KMS-11 (cell line): Measurements from ENCODE around the gene GULP1.

ENCODE experiments used
- H2AFZ ChIP-seq: fragments of 200-600 bp; sonication (generic); 2 replicates; pipeline ENCODE4 v1.6.1; 2016; ENCODE audit warnings: antibody characterized with exemption, mixed run types, low read depth
- H3K27ac ChIP-seq: fragments of 200-600 bp; sonication (generic); 2 replicates; pipeline ENCODE4 v1.6.1; 2016; ENCODE audit warnings: mild to moderate bottlenecking, mixed run types
- H3K27me3 ChIP-seq: fragments of 200-600 bp; sonication (generic); 2 replicates; pipeline ENCODE4 v1.6.1; 2017; ENCODE audit warnings: mild to moderate bottlenecking, low read depth, mixed run types, moderate library complexity; ENCODE audit not compliant: insufficient read depth
- H3K36me3 ChIP-seq: fragments of 200-600 bp; sonication (generic); 2 replicates; pipeline ENCODE4 v1.6.1; 2017; ENCODE audit warnings: mild to moderate bottlenecking, mixed run types; ENCODE audit not compliant: insufficient read depth
- H3K4me1 ChIP-seq: fragments of 200-600 bp; sonication (generic); 2 replicates; pipeline ENCODE4 v1.6.1; 2016; ENCODE audit warnings: mild to moderate bottlenecking, low read depth, mixed run types; ENCODE audit not compliant: poor library complexity, severe bottlenecking
- H3K4me2 ChIP-seq: fragments of 200-600 bp; sonication (generic); 2 replicates; pipeline ENCODE4 v1.7.0; 2016; ENCODE audit warnings: mild to moderate bottlenecking, mixed run types
- H3K4me3 ChIP-seq: fragments of 200-600 bp; sonication (generic); IDR thresholded peaks from 2 replicates; pipeline ENCODE4 v1.6.1; 2017; ENCODE audit warnings: low read depth, low read length, mixed read lengths; ENCODE audit not compliant: insufficient read depth
- H3K79me2 ChIP-seq: fragments of 200-600 bp; sonication (generic); 2 replicates; pipeline ENCODE4 v1.6.1; 2016; ENCODE audit warnings: low read depth, mixed run types; ENCODE audit not compliant: insufficient read depth
- H3K9ac ChIP-seq: fragments of 200-600 bp; sonication (generic); 2 replicates; pipeline ENCODE4 v1.6.1; 2016; ENCODE audit warnings: mild to moderate bottlenecking, mixed run types
- H4K20me1 ChIP-seq: fragments of 200-600 bp; sonication (generic); 2 replicates; pipeline ENCODE4 v1.6.1; 2016; ENCODE audit warnings: mild to moderate bottlenecking, mixed run types; ENCODE audit not compliant: insufficient read depth
- TF ChIP-seq, protein P1 (sequence below): fragments of 200-600 bp; sonication (generic); conservative IDR thresholded peaks from 2 replicates; pipeline ENCODE4 v1.6.1; 2017; ENCODE audit warnings: low read depth, mild to moderate bottlenecking, antibody characterized with exemption, low read length, moderate library complexity, mixed read lengths

The GULP1 gene

DNA sequence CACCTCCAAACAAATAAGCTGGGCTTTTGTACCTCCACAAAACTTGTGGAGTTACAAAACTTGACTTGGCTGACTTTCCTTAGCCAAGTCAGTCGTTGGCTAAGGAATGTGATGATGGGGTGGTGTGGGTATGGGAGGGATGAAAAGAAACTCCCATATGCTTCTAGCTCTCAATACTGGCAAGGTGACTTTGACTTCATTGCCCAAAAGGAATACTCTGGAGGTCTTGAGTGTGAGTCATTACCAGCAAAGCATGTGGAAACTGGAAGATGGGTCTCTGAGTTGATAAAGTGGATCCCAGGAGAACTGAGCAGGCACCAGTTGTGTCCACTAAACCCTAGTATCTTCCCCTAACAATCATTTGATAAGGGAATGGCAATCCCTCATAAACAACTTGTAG lies 226.7 kb downstream of the GULP1 start:
- H3K4me3 ChIP-seq, result no peak overlapping the region
- no peak overlapping the region for H3K4me2 ChIP-seq
- no peaks in the 10 kb centered on the region for H3K79me2 ChIP-seq
- TF ChIP-seq, protein P1, sequence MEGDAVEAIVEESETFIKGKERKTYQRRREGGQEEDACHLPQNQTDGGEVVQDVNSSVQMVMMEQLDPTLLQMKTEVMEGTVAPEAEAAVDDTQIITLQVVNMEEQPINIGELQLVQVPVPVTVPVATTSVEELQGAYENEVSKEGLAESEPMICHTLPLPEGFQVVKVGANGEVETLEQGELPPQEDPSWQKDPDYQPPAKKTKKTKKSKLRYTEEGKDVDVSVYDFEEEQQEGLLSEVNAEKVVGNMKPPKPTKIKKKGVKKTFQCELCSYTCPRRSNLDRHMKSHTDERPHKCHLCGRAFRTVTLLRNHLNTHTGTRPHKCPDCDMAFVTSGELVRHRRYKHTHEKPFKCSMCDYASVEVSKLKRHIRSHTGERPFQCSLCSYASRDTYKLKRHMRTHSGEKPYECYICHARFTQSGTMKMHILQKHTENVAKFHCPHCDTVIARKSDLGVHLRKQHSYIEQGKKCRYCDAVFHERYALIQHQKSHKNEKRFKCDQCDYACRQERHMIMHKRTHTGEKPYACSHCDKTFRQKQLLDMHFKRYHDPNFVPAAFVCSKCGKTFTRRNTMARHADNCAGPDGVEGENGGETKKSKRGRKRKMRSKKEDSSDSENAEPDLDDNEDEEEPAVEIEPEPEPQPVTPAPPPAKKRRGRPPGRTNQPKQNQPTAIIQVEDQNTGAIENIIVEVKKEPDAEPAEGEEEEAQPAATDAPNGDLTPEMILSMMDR, result no peak
- no peak overlapping the region for H3K27ac ChIP-seq
- no peak overlapping the region for H3K9ac ChIP-seq
- no peaks in the 10 kb centered on the region for H4K20me1 ChIP-seq
- no peaks in the 10 kb centered on the region for H3K36me3 ChIP-seq
- no peaks in the 10 kb centered on the region for H3K27me3 ChIP-seq
- H2AFZ ChIP-seq, result no peak overlapping the region
- no peaks in the 10 kb centered on the region for H3K4me1 ChIP-seq

DNA sequence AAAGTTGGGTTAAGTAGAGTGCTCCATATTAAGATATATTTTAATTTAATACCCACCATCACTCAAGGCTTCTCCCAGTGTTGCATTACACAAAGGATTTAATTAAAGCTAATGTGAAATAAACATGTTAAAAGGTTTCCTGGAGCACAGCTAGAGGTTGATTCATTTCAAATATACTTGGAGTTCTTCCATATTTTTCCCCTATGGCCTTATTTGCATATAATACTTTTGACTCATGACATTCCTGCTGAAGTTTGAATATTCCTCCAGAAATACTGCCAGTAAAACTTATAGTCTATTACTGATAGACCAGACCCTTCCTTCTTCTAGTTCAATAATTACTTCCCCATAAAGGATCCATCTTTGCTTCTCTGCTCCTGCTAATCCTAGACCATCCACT lies 227.5 kb downstream of the GULP1 start:
- Histone ChIP-seq H4K20me1 (no peaks in the 10 kb centered on the region), H3K4me1 (no peaks in the 10 kb centered on the region), H3K36me3 (no peaks in the 10 kb centered on the region), H3K9ac (no peak overlapping the region), H3K4me2 (no peak overlapping the region), H3K4me3 (no peak overlapping the region), H3K27ac (no peak overlapping the region), H3K27me3 (no peaks in the 10 kb centered on the region), H2AFZ (no peak overlapping the region), H3K79me2 (no peaks in the 10 kb centered on the region)
- TF ChIP-seq, protein P1, result no peak

DNA sequence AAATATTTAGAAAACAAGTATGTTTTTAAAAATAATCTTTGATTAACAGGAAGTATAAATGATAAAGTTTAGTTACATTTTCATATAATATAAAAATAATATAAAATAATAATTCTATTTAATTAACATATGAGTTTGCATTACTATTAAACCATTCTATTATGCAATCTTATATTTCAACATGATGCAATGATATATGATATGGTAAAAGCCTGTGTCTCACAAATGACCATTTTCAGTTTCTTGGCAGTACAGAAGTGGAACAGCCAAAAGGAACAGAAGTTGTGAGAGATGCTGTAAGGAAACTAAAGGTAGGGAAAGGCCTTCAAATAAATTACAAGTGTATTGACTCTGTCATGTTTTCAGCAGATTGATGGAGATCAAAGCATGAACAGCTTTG lies 230.8 kb downstream of the GULP1 start:
- no peak overlapping the region for H3K9ac ChIP-seq
- H4K20me1 ChIP-seq, result no peaks in the 10 kb centered on the region
- no peak overlapping the region for H2AFZ ChIP-seq
- H3K27ac ChIP-seq, result no peak overlapping the region
- H3K79me2 ChIP-seq, result no peaks in the 10 kb centered on the region
- H3K36me3 ChIP-seq, result no peaks in the 10 kb centered on the region
- TF ChIP-seq, protein P1, result no peak
- no peaks in the 10 kb centered on the region for H3K4me1 ChIP-seq
- no peak overlapping the region for H3K4me3 ChIP-seq
- no peak overlapping the region for H3K4me2 ChIP-seq
- H3K27me3 ChIP-seq, result no peaks in the 10 kb centered on the region

DNA sequence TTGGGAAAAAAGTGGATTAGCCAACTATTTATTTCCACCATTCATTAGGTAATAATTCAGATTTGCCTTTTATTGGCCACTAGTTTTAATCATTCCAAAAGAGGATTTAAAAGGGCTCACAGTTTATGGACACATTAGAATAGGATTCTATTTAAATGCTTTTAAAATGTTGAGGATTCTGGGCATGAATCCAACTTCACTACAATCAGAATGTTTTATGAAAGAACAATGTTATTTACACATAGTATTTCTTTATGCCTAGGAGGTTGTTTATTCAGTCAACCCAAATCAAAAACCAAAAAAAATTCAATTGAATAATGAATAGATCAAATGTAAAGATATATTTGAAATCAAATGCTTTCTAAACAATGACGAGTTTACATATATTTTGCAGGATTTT lies 232.2 kb downstream of the GULP1 start:
- no peaks in the 10 kb centered on the region for H3K36me3 ChIP-seq
- no peaks in the 10 kb centered on the region for H4K20me1 ChIP-seq
- no peak overlapping the region for H3K4me3 ChIP-seq
- H3K4me1 ChIP-seq, result no peaks in the 10 kb centered on the region
- no peaks in the 10 kb centered on the region for H3K27me3 ChIP-seq
- no peak overlapping the region for H3K27ac ChIP-seq
- no peaks in the 10 kb centered on the region for H3K79me2 ChIP-seq
- H3K9ac ChIP-seq, result no peak overlapping the region
- H2AFZ ChIP-seq, result no peak overlapping the region
- TF ChIP-seq, protein P1, result no peak
- no peak overlapping the region for H3K4me2 ChIP-seq
